HCEC 1CT (cell line): ENCODE measurements around the gene SNRPE.
A peak's percentile ranks its signal among the peaks of the same experiment; 100 is the strongest.

ENCODE experiments used
- DNase-seq: peaks from one replicate; pipeline ENCODE4 v3.0.0-alpha.2; 2017

The SNRPE gene

GRCh38 chr1:203888807-203889251, 27.4 kb downstream of the SNRPE start:
- peak; percentile 89 for DNase-seq

- DNase-seq: no peak
These were observed 30.6 kb downstream of the SNRPE start for GRCh38 chr1:203891950-203892349.

- DNase-seq: no peak
These were observed 37.3 kb downstream of the SNRPE start for GRCh38 chr1:203898458-203899352.

GRCh38 chr1:203899353-203899716, 37.9 kb downstream of the SNRPE start:
- DNase-seq: no peak

GRCh38 chr1:203899869-203900714, 38.7 kb downstream of the SNRPE start:
- no peak for DNase-seq

- DNase-seq: no peak
These were observed 40.2 kb downstream of the SNRPE start for GRCh38 chr1:203901581-203901980.

GRCh38 chr1:203905275-203905674, 43.9 kb downstream of the SNRPE start:
- no peak for DNase-seq

GRCh38 chr1:203906932-203907331, 45.5 kb downstream of the SNRPE start:
- peak; percentile 97 for DNase-seq

GRCh38 chr1:203907901-203908300, 46.5 kb downstream of the SNRPE start:
- peak; percentile 19 for DNase-seq

GRCh38 chr1:203911806-203912205, 50.4 kb downstream of the SNRPE start:
- no peak for DNase-seq

GRCh38 chr1:203913073-203913521, 51.7 kb downstream of the SNRPE start:
- no peak for DNase-seq

- peak; percentile 43 for DNase-seq
These were observed 52.9 kb downstream of the SNRPE start for GRCh38 chr1:203914292-203914691.

GRCh38 chr1:203915811-203916210, 54.4 kb downstream of the SNRPE start:
- peak; percentile 88 for DNase-seq

- DNase-seq: no peak
These were observed 55.4 kb downstream of the SNRPE start for GRCh38 chr1:203916756-203917155.
